Mesenchymal stem cell (in vitro differentiated cells and primary cell): ENCODE measurements around the gene RANBP17.

Experiments used
- DNase-seq: peaks from one replicate; pipeline ENCODE4 v3.0.0-alpha.2; 2013
- H2AFZ ChIP-seq: one replicate; pipeline ENCODE4 v1.6.1; 2013; ENCODE audit warnings: low read depth, mild to moderate bottlenecking, control low read depth, inconsistent platforms, low read length, moderate library complexity
- H2AK5ac ChIP-seq: 2 replicates; pipeline ENCODE4 v1.6.1; 2013; ENCODE audit warnings: low read length, moderate library complexity, mild to moderate bottlenecking, inconsistent platforms; ENCODE audit not compliant: severe bottlenecking
- H2BK120ac ChIP-seq: one replicate; pipeline ENCODE4 v1.6.1; 2013; ENCODE audit warnings: low read depth, mild to moderate bottlenecking, inconsistent platforms, low read length, moderate library complexity
- H2BK12ac ChIP-seq, 2 experiments: one replicate each; pipeline ENCODE4 v1.6.1; 2013; ENCODE audit warnings: inconsistent platforms in 2 of 2, low read length in 2 of 2, mild to moderate bottlenecking in 2 of 2, moderate library complexity in 2 of 2, control low read depth in 1 of 2
- H2BK15ac ChIP-seq: one replicate; pipeline ENCODE4 v1.6.1; 2013; ENCODE audit warnings: mild to moderate bottlenecking, low read depth, inconsistent platforms; ENCODE audit not compliant: poor library complexity, severe bottlenecking
- H2BK5ac ChIP-seq: 2 replicates; pipeline ENCODE4 v1.6.1; 2013; ENCODE audit warnings: low read depth, mild to moderate bottlenecking, low read length, control low read depth, inconsistent platforms; ENCODE audit not compliant: poor library complexity, severe bottlenecking
- H3K14ac ChIP-seq, 2 experiments: one replicate each; pipeline ENCODE4 v1.6.1; 2013; ENCODE audit warnings: inconsistent platforms in 2 of 2, low read length in 2 of 2, control low read depth in 1 of 2, mild to moderate bottlenecking in 1 of 2, moderate library complexity in 1 of 2
- H3K18ac ChIP-seq, 2 experiments: one replicate each; pipeline ENCODE4 v1.6.1; 2013; ENCODE audit warnings: inconsistent platforms in 2 of 2, low read length in 2 of 2, control low read depth in 1 of 2, low read depth in 1 of 2, mild to moderate bottlenecking in 1 of 2
- H3K23ac ChIP-seq, 2 experiments: one replicate each; pipeline ENCODE4 v1.6.1; 2013; ENCODE audit warnings: inconsistent platforms in 2 of 2, low read length in 2 of 2, mild to moderate bottlenecking in 2 of 2, moderate library complexity in 2 of 2, control low read depth in 1 of 2
- H3K27ac ChIP-seq: 2 replicates; pipeline ENCODE4 v1.5.1; 2013; ENCODE audit warnings: mild to moderate bottlenecking, moderate library complexity, low read length, control low read depth, inconsistent platforms; ENCODE audit not compliant: poor library complexity, severe bottlenecking
- H3K27me3 ChIP-seq, 2 experiments: 2 replicates each; pipeline versions ENCODE4 v1.6.1 to v1.7.0; 2013; ENCODE audit warnings: low read length in 2 of 2, mild to moderate bottlenecking in 2 of 2, moderate library complexity in 2 of 2, control low read depth in 1 of 2, inconsistent platforms in 1 of 2; ENCODE audit not compliant: control insufficient read depth in 1 of 2, insufficient read depth in 1 of 2
- H3K36me3 ChIP-seq, 2 experiments: 2 replicates each; pipeline versions ENCODE4 v1.6.1 to v1.7.0; 2013; ENCODE audit warnings: low read length in 2 of 2, control low read depth in 1 of 2, inconsistent platforms in 1 of 2, low read depth in 1 of 2, mild to moderate bottlenecking in 1 of 2; ENCODE audit not compliant: insufficient read depth in 2 of 2, control insufficient read depth in 1 of 2
- H3K4ac ChIP-seq, 2 experiments: one replicate each; pipeline ENCODE4 v1.6.1; 2013; ENCODE audit warnings: inconsistent platforms in 2 of 2, low read length in 2 of 2, mild to moderate bottlenecking in 2 of 2, moderate library complexity in 2 of 2, control low read depth in 1 of 2, low read depth in 1 of 2
- H3K4me1 ChIP-seq: 2 replicates; pipeline ENCODE4 v1.6.1; 2013; ENCODE audit warnings: low read depth, low read length, control low read depth; ENCODE audit not compliant: control insufficient read depth, insufficient read depth
- H3K4me2 ChIP-seq: 2 replicates; pipeline ENCODE4 v1.6.1; 2013; ENCODE audit warnings: low read length, mild to moderate bottlenecking, inconsistent platforms; ENCODE audit not compliant: poor library complexity, severe bottlenecking
- H3K4me3 ChIP-seq, 2 experiments: 2 replicates each; pipeline versions ENCODE4 v1.5.1 to v1.7.0; 2013; ENCODE audit warnings: low read length in 2 of 2, mild to moderate bottlenecking in 2 of 2, control low read depth in 1 of 2, low read depth in 1 of 2; ENCODE audit not compliant: insufficient read depth in 1 of 2
- H3K79me1 ChIP-seq: replicated peaks from 2 replicates; pipeline ENCODE4 v1.6.1; 2013; ENCODE audit warnings: mild to moderate bottlenecking, control low read depth, low read length, inconsistent platforms; ENCODE audit not compliant: poor library complexity, severe bottlenecking
- H3K9ac ChIP-seq: 2 replicates; pipeline ENCODE4 v1.7.0; 2013; ENCODE audit warnings: mild to moderate bottlenecking, low read length, moderate library complexity
- H3K9me3 ChIP-seq: 2 replicates; pipeline ENCODE4 v1.7.0; 2013; ENCODE audit warnings: mild to moderate bottlenecking, low read length; ENCODE audit not compliant: control insufficient read depth
- H4K8ac ChIP-seq: one replicate; pipeline ENCODE4 v1.6.1; 2013; ENCODE audit warnings: inconsistent platforms, mild to moderate bottlenecking, low read length, moderate library complexity
- H4K91ac ChIP-seq: one replicate; pipeline ENCODE4 v1.6.1; 2013; ENCODE audit warnings: mild to moderate bottlenecking, low read length, inconsistent platforms
- WGBS: methylation state at CpG from one replicate; pipeline ENCODE4 v1.1.7; 2013; ENCODE audit warnings: mixed read lengths; 5-methylcytosine and 5-hydroxymethylcytosine counted together

Gene RANBP17

GRCh38 chr5:171102877-171103610 lies 241.2 kb downstream of the RANBP17 start:
- Histone ChIP-seq H3K9me3 (peaks cover 3% of the 10 kb centered on the region), H3K36me3 (no peaks in the 10 kb centered on the region), H3K4me1 (no peaks in the 10 kb centered on the region), H3K9ac (no peak overlapping the region), H2BK5ac (no peak overlapping the region), H3K23ac (no peak overlapping the region), H3K4me2 (no peak overlapping the region), H2BK12ac (no peak overlapping the region), H2BK120ac (no peak overlapping the region), H3K4ac (no peak overlapping the region), H2AFZ (peak overlapping the region; percentile 10), H3K79me1 (no peaks in the 10 kb centered on the region), H3K27ac (no peak overlapping the region), H4K91ac (no peak overlapping the region), H2BK15ac (no peak overlapping the region), H3K27me3 (no peaks in the 10 kb centered on the region), H4K8ac (no peak overlapping the region), H2AK5ac (no peak overlapping the region), H3K4me3 (no peak overlapping the region), H3K14ac (peak overlapping the region in 1 of 2 experiments; percentile 29), H3K18ac (peak overlapping the region in 1 of 2 experiments; percentile 57)
- 72% methylated on average over 11 of the region's 11 CpGs for WGBS
- DNase-seq = peak; percentile 15

- Histone ChIP-seq H2AFZ (no peak overlapping the region), H3K18ac (no peak overlapping the region), H3K36me3 (no peaks in the 10 kb centered on the region), H3K4ac (no peak overlapping the region), H4K91ac (no peak overlapping the region), H2AK5ac (no peak overlapping the region), H2BK120ac (no peak overlapping the region), H3K9me3 (peaks cover 3% of the 10 kb centered on the region), H3K27me3 (no peaks in the 10 kb centered on the region), H3K4me1 (no peaks in the 10 kb centered on the region), H4K8ac (no peak overlapping the region), H2BK15ac (no peak overlapping the region), H3K4me3 (no peak overlapping the region), H3K14ac (no peak overlapping the region), H3K79me1 (no peaks in the 10 kb centered on the region), H3K23ac (no peak overlapping the region), H3K9ac (no peak overlapping the region), H3K4me2 (no peak overlapping the region), H2BK12ac (no peak overlapping the region), H3K27ac (no peak overlapping the region), H2BK5ac (no peak overlapping the region)
- WGBS = 92% methylated on average over 3 of the region's 4 CpGs
- no peak for DNase-seq
These were observed 245.9 kb downstream of the RANBP17 start for GRCh38 chr5:171107669-171108068.

- Histone ChIP-seq H2AK5ac (no peak overlapping the region), H2BK12ac (no peak overlapping the region), H3K18ac (no peak overlapping the region), H3K4ac (no peak overlapping the region), H3K14ac (no peak overlapping the region), H4K91ac (no peak overlapping the region), H2BK5ac (no peak overlapping the region), H2BK15ac (no peak overlapping the region), H3K9me3 (peaks cover 8% of the 10 kb centered on the region), H3K9ac (no peak overlapping the region), H3K79me1 (no peaks in the 10 kb centered on the region), H4K8ac (no peak overlapping the region), H2BK120ac (no peak overlapping the region), H3K4me3 (no peak overlapping the region), H3K27ac (no peak overlapping the region), H3K23ac (no peak overlapping the region), H3K4me1 (no peaks in the 10 kb centered on the region), H3K27me3 (no peaks in the 10 kb centered on the region), H3K4me2 (no peak overlapping the region), H3K36me3 (no peaks in the 10 kb centered on the region), H2AFZ (no peak overlapping the region)
- DNase-seq = no peak
- 100% methylated on average over 3 of the region's 5 CpGs for WGBS
These were observed 253.7 kb downstream of the RANBP17 start for GRCh38 chr5:171115519-171115918.

- H2BK12ac ChIP-seq = no peak overlapping the region
- no peak overlapping the region for H3K4me2 ChIP-seq
- WGBS = 100% methylated on average over 2 of the region's 2 CpGs
- H3K9ac ChIP-seq = no peak overlapping the region
- peaks cover 8% of the 10 kb centered on the region for H3K9me3 ChIP-seq
- H3K23ac ChIP-seq = no peak overlapping the region
- no peak overlapping the region for H3K18ac ChIP-seq
- H3K27ac ChIP-seq = no peak overlapping the region
- no peak overlapping the region for H3K4me3 ChIP-seq
- peak; percentile 13 for DNase-seq
- H4K91ac ChIP-seq = no peak overlapping the region
- no peak overlapping the region for H2BK15ac ChIP-seq
- no peaks in the 10 kb centered on the region for H3K4me1 ChIP-seq
- H3K4ac ChIP-seq = no peak overlapping the region
- H3K79me1 ChIP-seq = peaks cover 4% of the 10 kb centered on the region
- no peak overlapping the region for H2AFZ ChIP-seq
- no peak overlapping the region for H4K8ac ChIP-seq
- H3K14ac ChIP-seq = no peak overlapping the region
- H3K27me3 ChIP-seq = no peaks in the 10 kb centered on the region
- no peaks in the 10 kb centered on the region for H3K36me3 ChIP-seq
- H2AK5ac ChIP-seq = no peak overlapping the region
- H2BK5ac ChIP-seq = no peak overlapping the region
- no peak overlapping the region for H2BK120ac ChIP-seq
These were observed 254.9 kb downstream of the RANBP17 start for GRCh38 chr5:171116719-171117118.
